Testis (tissue), 3 donors: ENCODE measurements around the gene RANBP3. TPM values are rescaled to one million over a fixed set of nuclear protein-coding genes. Genes with fewer than 3 reads are reported as not detected.

Experiments used
- DNase-seq: peaks from one replicate; pipeline ENCODE4 v3.0.0-alpha.2; 2019
- H3K27ac ChIP-seq, 2 donors: fragments of 200-600 bp; sonication (generic); one replicate each; pipeline ENCODE4 v1.5.1; 2019
- H3K27me3 ChIP-seq: fragments of 200-600 bp; sonication (generic); one replicate; pipeline ENCODE4 v1.5.1; 2019
- H3K36me3 ChIP-seq: fragments of 200-600 bp; sonication (generic); one replicate; pipeline ENCODE4 v1.5.1; 2017; ENCODE audit warnings: low read depth; ENCODE audit errors: missing control alignments
- H3K4me1 ChIP-seq: fragments of 200-600 bp; sonication (generic); one replicate; pipeline ENCODE4 v1.5.1; 2019
- H3K4me3 ChIP-seq, 2 donors: fragments of 200-600 bp; sonication (generic); one replicate each; pipeline ENCODE4 v1.5.1; 2017 to 2019
- H3K9me3 ChIP-seq: fragments of 200-600 bp; sonication (generic); one replicate; pipeline ENCODE4 v1.5.1; 2017
- CTCF ChIP-seq, 3 experiments: fragments of 450-650 bp in 2 of 3; fragments of 200-600 bp in 1 of 3; sonication (generic) in 1 of 3; IDR thresholded peaks; one replicate each; pipeline ENCODE4 v1.5.1; 2016 to 2019; ENCODE audit warnings: antibody characterized with exemption in 3 of 3, mild to moderate bottlenecking in 2 of 3, moderate library complexity in 1 of 3
- POLR2A ChIP-seq: fragments of 450-650 bp; IDR thresholded peaks from one replicate; pipeline ENCODE4 v1.6.1; 2017; ENCODE audit warnings: antibody characterized with exemption, mild to moderate bottlenecking, moderate library complexity
- WGBS, 2 donors: methylation state at CpG; one replicate each; pipeline ENCODE4 v1.1.5; 2018; 5-methylcytosine and 5-hydroxymethylcytosine counted together
- intact Hi-C: fragments of 100-400 bp; cut with DNase I; formaldehyde crosslinking; loops from one replicate; pipeline ENCODE4 v1.15.1; 2023; ENCODE audit warnings: low total_unique reads
- polyA plus RNA-seq: library from polyadenylated mRNA; stranded (reverse); fragments of 350-450 nt; fragmentation: Illumina TruSeq; extraction: RNeasy Lipid Tissue Mini Kit (QIAGEN cat#74804); gene quantifications from one replicate; pipeline ENCODE4 v1.2.3, GENCODE V29; 2014; ENCODE audit warnings: low read depth, low replicate concordance; ENCODE audit not compliant: insufficient read depth
- total RNA-seq, 2 donors: library from RNA; depleted of rRNA; stranded (reverse); fragments of >200 nt; gene quantifications; one replicate each; pipeline ENCODE4 v1.2.3, GENCODE V29; 2016

The RANBP3 gene
- total and polyA plus RNA-seq, 3 donors from 2014 or later = 142 to 148 (median 145) TPM

- no peak overlapping the region for H3K4me3 ChIP-seq
- intact Hi-C loops = no loop called here
- H3K4me1 ChIP-seq = no peaks in the 10 kb centered on the region
- H3K27ac ChIP-seq = no peak overlapping the region
- 95 to 96% methylated on average over 18 to 20 of the region's 20 CpGs for WGBS, 2 donors
- no peaks in the 10 kb centered on the region for H3K36me3 ChIP-seq
- no peaks in the 10 kb centered on the region for H3K27me3 ChIP-seq
- TF ChIP-seq POLR2A = no peak
- TF ChIP-seq CTCF (IDR thresholded peaks at IDR 0.05) = no peak
- no peak for DNase-seq
- no peaks in the 10 kb centered on the region for H3K9me3 ChIP-seq
These were observed 59.4 kb downstream of the RANBP3 start for GRCh38 chr19:5918463-5919079.

GRCh38 chr19:5917431-5918107 is 60.4 kb downstream of the RANBP3 start:
- no peak for DNase-seq
- Histone ChIP-seq H3K36me3 (no peaks in the 10 kb centered on the region), H3K4me3 (no peak overlapping the region), H3K27me3 (no peaks in the 10 kb centered on the region), H3K4me1 (no peaks in the 10 kb centered on the region), H3K9me3 (no peaks in the 10 kb centered on the region), H3K27ac (no peak overlapping the region)
- intact Hi-C loops = no loop called here
- TF ChIP-seq CTCF (IDR thresholded peaks at IDR 0.05) = no peak
- no peak for TF ChIP-seq POLR2A
- 90 to 94% methylated on average over 30 to 34 of the region's 36 CpGs for WGBS, 2 donors

- WGBS, 2 donors = 54 to 65% methylated on average over 7 to 14 of the region's 14 CpGs
- no peak for DNase-seq
- Histone ChIP-seq H3K27ac (peak overlapping the region in 1 of 2 donors; percentile 44), H3K27me3 (no peaks in the 10 kb centered on the region), H3K9me3 (no peaks in the 10 kb centered on the region), H3K4me1 (no peaks in the 10 kb centered on the region), H3K4me3 (no peak overlapping the region), H3K36me3 (no peaks in the 10 kb centered on the region)
- intact Hi-C loops = no loop called here
- TF ChIP-seq CTCF (IDR thresholded peaks at IDR 0.05) (no peak), POLR2A (no peak)
These were observed 61.7 kb downstream of the RANBP3 start for GRCh38 chr19:5916181-5916708.

GRCh38 chr19:5915782-5916165 is 62.2 kb downstream of the RANBP3 start:
- Histone ChIP-seq H3K27ac (peak overlapping the region in 1 of 2 donors; percentile 44), H3K4me3 (no peak overlapping the region), H3K36me3 (no peaks in the 10 kb centered on the region), H3K4me1 (no peaks in the 10 kb centered on the region), H3K27me3 (no peaks in the 10 kb centered on the region), H3K9me3 (no peaks in the 10 kb centered on the region)
- intact Hi-C loops = no loop called here
- TF ChIP-seq CTCF (IDR thresholded peaks at IDR 0.05) (no peak), POLR2A (no peak)
- WGBS, 2 donors = 89 to 92% methylated on average over 8 to 11 of the region's 11 CpGs
- no peak for DNase-seq
